Mesenchymal stem cell (in vitro differentiated cells and primary cell): Measurements from ENCODE around the gene OR2Y1.

Experiments used
- DNase-seq: peaks from one replicate; pipeline ENCODE4 v3.0.0-alpha.2; 2013
- H2AFZ ChIP-seq: one replicate; pipeline ENCODE4 v1.6.1; 2013; ENCODE audit warnings: low read depth, mild to moderate bottlenecking, control low read depth, inconsistent platforms, low read length, moderate library complexity
- H2AK5ac ChIP-seq: 2 replicates; pipeline ENCODE4 v1.6.1; 2013; ENCODE audit warnings: low read length, moderate library complexity, mild to moderate bottlenecking, inconsistent platforms; ENCODE audit not compliant: severe bottlenecking
- H2BK120ac ChIP-seq: one replicate; pipeline ENCODE4 v1.6.1; 2013; ENCODE audit warnings: low read depth, mild to moderate bottlenecking, inconsistent platforms, low read length, moderate library complexity
- H2BK12ac ChIP-seq, 2 experiments: one replicate each; pipeline ENCODE4 v1.6.1; 2013; ENCODE audit warnings: inconsistent platforms in 2 of 2, low read length in 2 of 2, mild to moderate bottlenecking in 2 of 2, moderate library complexity in 2 of 2, control low read depth in 1 of 2
- H2BK15ac ChIP-seq: one replicate; pipeline ENCODE4 v1.6.1; 2013; ENCODE audit warnings: mild to moderate bottlenecking, low read depth, inconsistent platforms; ENCODE audit not compliant: poor library complexity, severe bottlenecking
- H2BK5ac ChIP-seq: 2 replicates; pipeline ENCODE4 v1.6.1; 2013; ENCODE audit warnings: low read depth, mild to moderate bottlenecking, low read length, control low read depth, inconsistent platforms; ENCODE audit not compliant: poor library complexity, severe bottlenecking
- H3K14ac ChIP-seq, 2 experiments: one replicate each; pipeline ENCODE4 v1.6.1; 2013; ENCODE audit warnings: inconsistent platforms in 2 of 2, low read length in 2 of 2, control low read depth in 1 of 2, mild to moderate bottlenecking in 1 of 2, moderate library complexity in 1 of 2
- H3K18ac ChIP-seq, 2 experiments: one replicate each; pipeline ENCODE4 v1.6.1; 2013; ENCODE audit warnings: inconsistent platforms in 2 of 2, low read length in 2 of 2, control low read depth in 1 of 2, low read depth in 1 of 2, mild to moderate bottlenecking in 1 of 2
- H3K23ac ChIP-seq, 2 experiments: one replicate each; pipeline ENCODE4 v1.6.1; 2013; ENCODE audit warnings: inconsistent platforms in 2 of 2, low read length in 2 of 2, mild to moderate bottlenecking in 2 of 2, moderate library complexity in 2 of 2, control low read depth in 1 of 2
- H3K27ac ChIP-seq: 2 replicates; pipeline ENCODE4 v1.5.1; 2013; ENCODE audit warnings: mild to moderate bottlenecking, moderate library complexity, low read length, control low read depth, inconsistent platforms; ENCODE audit not compliant: poor library complexity, severe bottlenecking
- H3K27me3 ChIP-seq, 2 experiments: 2 replicates each; pipeline versions ENCODE4 v1.6.1 to v1.7.0; 2013; ENCODE audit warnings: low read length in 2 of 2, mild to moderate bottlenecking in 2 of 2, moderate library complexity in 2 of 2, control low read depth in 1 of 2, inconsistent platforms in 1 of 2; ENCODE audit not compliant: control insufficient read depth in 1 of 2, insufficient read depth in 1 of 2
- H3K36me3 ChIP-seq, 2 experiments: 2 replicates each; pipeline versions ENCODE4 v1.6.1 to v1.7.0; 2013; ENCODE audit warnings: low read length in 2 of 2, control low read depth in 1 of 2, inconsistent platforms in 1 of 2, low read depth in 1 of 2, mild to moderate bottlenecking in 1 of 2; ENCODE audit not compliant: insufficient read depth in 2 of 2, control insufficient read depth in 1 of 2
- H3K4ac ChIP-seq, 2 experiments: one replicate each; pipeline ENCODE4 v1.6.1; 2013; ENCODE audit warnings: inconsistent platforms in 2 of 2, low read length in 2 of 2, mild to moderate bottlenecking in 2 of 2, moderate library complexity in 2 of 2, control low read depth in 1 of 2, low read depth in 1 of 2
- H3K4me1 ChIP-seq: 2 replicates; pipeline ENCODE4 v1.6.1; 2013; ENCODE audit warnings: low read depth, low read length, control low read depth; ENCODE audit not compliant: control insufficient read depth, insufficient read depth
- H3K4me2 ChIP-seq: 2 replicates; pipeline ENCODE4 v1.6.1; 2013; ENCODE audit warnings: low read length, mild to moderate bottlenecking, inconsistent platforms; ENCODE audit not compliant: poor library complexity, severe bottlenecking
- H3K4me3 ChIP-seq, 2 experiments: 2 replicates each; pipeline versions ENCODE4 v1.5.1 to v1.7.0; 2013; ENCODE audit warnings: low read length in 2 of 2, mild to moderate bottlenecking in 2 of 2, control low read depth in 1 of 2, low read depth in 1 of 2; ENCODE audit not compliant: insufficient read depth in 1 of 2
- H3K79me1 ChIP-seq: replicated peaks from 2 replicates; pipeline ENCODE4 v1.6.1; 2013; ENCODE audit warnings: mild to moderate bottlenecking, control low read depth, low read length, inconsistent platforms; ENCODE audit not compliant: poor library complexity, severe bottlenecking
- H3K9ac ChIP-seq: 2 replicates; pipeline ENCODE4 v1.7.0; 2013; ENCODE audit warnings: mild to moderate bottlenecking, low read length, moderate library complexity
- H3K9me3 ChIP-seq: 2 replicates; pipeline ENCODE4 v1.7.0; 2013; ENCODE audit warnings: mild to moderate bottlenecking, low read length; ENCODE audit not compliant: control insufficient read depth
- H4K8ac ChIP-seq: one replicate; pipeline ENCODE4 v1.6.1; 2013; ENCODE audit warnings: inconsistent platforms, mild to moderate bottlenecking, low read length, moderate library complexity
- H4K91ac ChIP-seq: one replicate; pipeline ENCODE4 v1.6.1; 2013; ENCODE audit warnings: mild to moderate bottlenecking, low read length, inconsistent platforms
- WGBS: methylation state at CpG from one replicate; pipeline ENCODE4 v1.1.7; 2013; ENCODE audit warnings: mixed read lengths; 5-methylcytosine and 5-hydroxymethylcytosine counted together

OR2Y1 gene

DNA sequence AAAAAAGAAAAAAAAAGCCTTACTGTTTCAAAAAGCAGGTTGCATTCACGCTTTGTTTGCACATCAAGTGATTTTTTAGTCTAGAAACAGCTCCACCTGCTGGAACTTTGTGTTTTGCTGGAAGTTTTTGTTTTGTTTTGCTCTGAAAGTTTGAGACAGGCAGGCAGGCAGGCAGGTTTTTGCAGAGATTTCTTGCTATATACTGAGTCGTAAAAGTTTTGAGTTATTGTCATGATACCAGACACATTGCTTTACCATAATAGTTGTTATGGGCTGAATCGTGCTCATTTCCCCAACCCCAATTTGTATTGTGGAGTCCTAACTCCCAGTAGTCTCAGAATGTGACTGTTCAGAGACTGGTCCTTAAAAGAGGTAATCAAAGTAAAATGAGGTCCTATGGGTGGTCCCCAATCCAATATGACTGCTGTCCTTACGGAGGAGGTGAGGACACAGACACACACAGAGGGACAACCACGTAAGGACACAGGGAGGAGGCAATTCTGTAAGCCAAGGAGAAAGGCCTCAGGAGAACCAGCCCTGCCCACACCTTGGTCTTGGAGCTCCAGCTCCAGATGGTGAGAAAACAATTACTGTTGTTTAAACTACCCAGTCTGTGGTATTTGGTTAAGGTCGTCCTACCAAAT, 20.9 kb downstream of the OR2Y1 start:
- no peak overlapping the region for H3K27ac ChIP-seq
- peak overlapping the region in 1 of 2 experiments; percentile 49 for H2BK12ac ChIP-seq
- H3K23ac ChIP-seq = no peak overlapping the region
- no peaks in the 10 kb centered on the region for H3K36me3 ChIP-seq
- 41% methylated on average over 5 of the region's 6 CpGs for WGBS
- no peak overlapping the region for H2AFZ ChIP-seq
- no peak overlapping the region for H3K14ac ChIP-seq
- H3K9me3 ChIP-seq = peaks cover 3% of the 10 kb centered on the region
- H2BK15ac ChIP-seq = no peak overlapping the region
- H3K4me3 ChIP-seq = no peak overlapping the region
- H2BK120ac ChIP-seq = no peak overlapping the region
- peak; percentile 25 for DNase-seq
- peak overlapping the region; percentile 22 for H3K4me2 ChIP-seq
- no peak overlapping the region for H4K91ac ChIP-seq
- H3K27me3 ChIP-seq = peaks cover 3 to 29% of the 10 kb centered on the region in 2 experiments
- H3K9ac ChIP-seq = no peak overlapping the region
- H3K4me1 ChIP-seq = no peaks in the 10 kb centered on the region
- no peak overlapping the region for H3K4ac ChIP-seq
- H2BK5ac ChIP-seq = no peak overlapping the region
- no peaks in the 10 kb centered on the region for H3K79me1 ChIP-seq
- H2AK5ac ChIP-seq = no peak overlapping the region
- no peak overlapping the region for H4K8ac ChIP-seq
- H3K18ac ChIP-seq = no peak overlapping the region

DNA sequence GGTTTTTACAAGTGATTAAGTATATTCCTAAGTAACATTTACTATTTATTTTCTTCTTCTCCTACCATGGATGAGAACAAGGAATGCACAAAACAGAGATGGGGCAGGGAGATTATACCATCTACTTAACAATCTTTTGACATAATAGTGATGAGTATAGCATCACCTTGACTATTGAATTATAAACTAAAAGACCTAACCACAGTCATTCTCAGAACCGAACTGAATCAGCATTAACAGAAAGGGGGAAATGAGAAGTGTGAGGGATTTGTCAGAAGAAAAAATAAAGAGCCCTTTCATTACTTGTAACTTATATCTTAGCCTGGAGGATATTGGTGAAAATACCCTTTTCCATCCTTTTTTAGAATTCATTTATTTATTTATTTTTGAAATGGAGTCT, 21.9 kb downstream of the OR2Y1 start:
- Histone ChIP-seq H2BK120ac (no peak overlapping the region), H3K4me3 (no peak overlapping the region), H2BK5ac (no peak overlapping the region), H2BK15ac (no peak overlapping the region), H2BK12ac (no peak overlapping the region), H3K9ac (no peak overlapping the region), H3K14ac (no peak overlapping the region), H3K23ac (no peak overlapping the region), H3K27ac (no peak overlapping the region), H3K4ac (no peak overlapping the region), H3K79me1 (no peaks in the 10 kb centered on the region), H3K9me3 (peaks cover 3% of the 10 kb centered on the region), H3K36me3 (no peaks in the 10 kb centered on the region), H3K18ac (no peak overlapping the region), H2AFZ (no peak overlapping the region), H3K4me2 (no peak overlapping the region), H2AK5ac (no peak overlapping the region), H3K27me3 (peaks cover 3 to 27% of the 10 kb centered on the region in 2 experiments), H4K91ac (no peak overlapping the region), H3K4me1 (no peaks in the 10 kb centered on the region), H4K8ac (no peak overlapping the region)
- no peak for DNase-seq
- WGBS = no CpG with 5 or more reads among the region's 1 CpG

DNA sequence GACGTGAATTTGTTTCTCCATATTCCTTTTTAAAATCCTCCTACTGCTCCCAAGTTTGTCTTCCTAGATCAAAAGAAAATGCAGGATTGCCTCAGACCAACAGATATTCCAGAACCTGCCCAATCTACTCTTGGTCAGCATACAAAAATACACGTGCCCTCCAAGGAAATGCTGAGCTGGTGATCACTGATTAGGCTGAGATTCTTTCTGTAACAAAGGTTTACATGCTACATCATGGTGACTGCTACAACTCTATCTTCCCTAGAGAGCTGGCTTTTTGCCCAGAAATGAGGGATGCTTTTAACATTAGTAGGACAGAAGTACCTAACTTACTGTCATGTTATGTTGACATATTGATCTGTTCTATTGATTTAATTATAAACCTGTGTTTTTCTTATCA, 35.5 kb downstream of the OR2Y1 start:
- Histone ChIP-seq H3K27ac (no peak overlapping the region), H3K27me3 (peaks cover 0 to 7% of the 10 kb centered on the region in 2 experiments), H3K4me3 (no peak overlapping the region), H2AK5ac (no peak overlapping the region), H3K4me1 (no peaks in the 10 kb centered on the region), H3K18ac (no peak overlapping the region), H2BK12ac (no peak overlapping the region), H4K8ac (no peak overlapping the region), H4K91ac (no peak overlapping the region), H3K23ac (no peak overlapping the region), H2BK120ac (no peak overlapping the region), H3K36me3 (no peaks in the 10 kb centered on the region), H3K9ac (no peak overlapping the region), H3K4me2 (no peak overlapping the region), H2AFZ (no peak overlapping the region), H3K9me3 (peaks cover 5% of the 10 kb centered on the region), H2BK5ac (no peak overlapping the region), H3K79me1 (no peaks in the 10 kb centered on the region), H3K14ac (no peak overlapping the region), H3K4ac (no peak overlapping the region), H2BK15ac (no peak overlapping the region)
- no peak for DNase-seq
- 41% methylated on average over 2 of the region's 2 CpGs for WGBS

DNA sequence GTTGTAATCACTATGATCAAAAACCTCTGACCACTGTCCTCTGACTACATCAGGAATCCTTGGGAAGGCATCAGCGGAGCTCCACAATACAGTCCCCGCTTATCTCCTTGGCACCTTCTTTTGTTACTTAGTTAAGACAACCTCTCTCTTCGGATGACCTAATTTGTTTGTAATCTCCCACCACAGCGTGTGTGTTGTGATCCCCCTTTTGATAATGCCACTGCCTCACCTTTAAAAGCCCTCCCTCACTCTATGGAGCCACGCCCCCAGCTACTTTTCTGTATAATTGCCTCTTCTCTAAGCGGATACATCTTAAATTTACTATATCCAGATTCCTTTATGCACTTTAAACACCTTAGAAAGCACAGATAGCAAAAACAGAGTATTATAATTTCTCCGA, 35.9 kb downstream of the OR2Y1 start:
- Histone ChIP-seq H3K14ac (no peak overlapping the region), H2AFZ (no peak overlapping the region), H3K4me2 (no peak overlapping the region), H4K8ac (no peak overlapping the region), H2BK5ac (no peak overlapping the region), H3K4me3 (no peak overlapping the region), H2AK5ac (no peak overlapping the region), H3K27ac (no peak overlapping the region), H3K36me3 (no peaks in the 10 kb centered on the region), H3K79me1 (no peaks in the 10 kb centered on the region), H2BK12ac (no peak overlapping the region), H3K23ac (no peak overlapping the region), H3K9me3 (peaks cover 8% of the 10 kb centered on the region), H2BK15ac (no peak overlapping the region), H4K91ac (no peak overlapping the region), H3K4me1 (no peaks in the 10 kb centered on the region), H3K9ac (no peak overlapping the region), H3K18ac (no peak overlapping the region), H3K27me3 (peaks cover 0 to 7% of the 10 kb centered on the region in 2 experiments), H3K4ac (no peak overlapping the region), H2BK120ac (no peak overlapping the region)
- 46% methylated on average over 7 of the region's 7 CpGs for WGBS
- DNase-seq = no peak
